GM12878 (cell line): ENCODE data around the gene GALNT18. TPM values are rescaled to one million over a fixed set of nuclear protein-coding genes. Genes with fewer than 3 reads are reported as not detected.

Source experiments
- ATAC-seq: fragments of 200-7000 bp; cut with Tn5 transposase; 3 replicates; pipeline ENCODE4 v1.9.1; 2020; ENCODE audit warnings: mild to moderate bottlenecking, moderate library complexity
- BruUV-seq: library from RNA; stranded (reverse); fragments of 400-500 nt; replicated peaks from 2 replicates; lab custom pipeline; 2021; lab: Mats Ljungman, UMichigan
- CTCF ChIA-PET: fragments of 300-600 bp; sonication (Branson Sonifier 250); formaldehyde crosslinking; extraction: SDS; loops from one replicate; lab custom pipeline; 2021; ENCODE audit warnings: inconsistent platforms; lab: Yijun Ruan, JAX
- POLR2A ChIA-PET: fragments of 350-600 bp; formaldehyde crosslinking; extraction: SDS; loops from one replicate; lab custom pipeline; 2021; ENCODE audit warnings: inconsistent platforms; lab: Charles Lee
- RAD21 ChIA-PET: fragments of 300-600 bp; sonication (Branson Sonifier 250); formaldehyde crosslinking; loops from one replicate; lab custom pipeline; 2023; ENCODE audit warnings: antibody characterized with exemption; ENCODE audit not compliant: unreplicated experiment; lab: Charles Lee
- SMC1A ChIA-PET: fragments of 300-600 bp; sonication (Branson Sonifier 250); formaldehyde crosslinking; loops from one replicate; lab custom pipeline; 2023; ENCODE audit not compliant: unreplicated experiment, uncharacterized antibody; lab: Charles Lee
- DNase-seq: peaks from one replicate; pipeline ENCODE4 v3.0.0-alpha.2; 2011; ENCODE audit warnings: low read depth, low spot score
- FAIRE-seq: peaks from 3 replicates; lab custom pipeline; 2011; peaks lifted over from hg19 to GRCh38; lab: Jason Lieb, UNC
- H2AFZ ChIP-seq: 2 replicates; pipeline ENCODE4 v1.6.0; 2011; ENCODE audit warnings: low read depth, low read length, control low read depth; ENCODE audit not compliant: control insufficient read depth
- H3K27ac ChIP-seq: 2 replicates; pipeline ENCODE4 v1.5.1; 2011; ENCODE audit warnings: control low read depth; ENCODE audit not compliant: control insufficient read depth, insufficient read depth
- H3K27me3 ChIP-seq, 2 experiments: replicated peaks in 1 of 2; 2 replicates each; pipeline versions ENCODE4 v1.6.0 to v1.6.1; 2011; ENCODE audit warnings: low read length in 1 of 2; ENCODE audit not compliant: control insufficient read depth in 2 of 2, insufficient read depth in 2 of 2
- H3K36me3 ChIP-seq, 2 experiments: 2 replicates each; pipeline ENCODE4 v1.5.1; 2011; ENCODE audit warnings: low read length in 1 of 2; ENCODE audit not compliant: control insufficient read depth in 2 of 2, insufficient read depth in 2 of 2
- H3K4me1 ChIP-seq: 2 replicates; pipeline ENCODE4 v1.6.1; 2011; ENCODE audit warnings: mild to moderate bottlenecking, low read length, moderate library complexity, mixed read lengths; ENCODE audit not compliant: control insufficient read depth, insufficient read depth
- H3K4me2 ChIP-seq: 2 replicates; pipeline ENCODE4 v1.6.0; 2011; ENCODE audit warnings: control low read depth; ENCODE audit not compliant: control insufficient read depth, insufficient read depth
- H3K4me3 ChIP-seq: fragments of 200-600 bp; sonication (generic); 2 replicates; pipeline ENCODE4 v1.5.1; 2016
- H3K79me2 ChIP-seq: 2 replicates; pipeline ENCODE4 v1.6.0; 2011; ENCODE audit warnings: low read length; ENCODE audit not compliant: control insufficient read depth, insufficient read depth
- H3K9ac ChIP-seq: 2 replicates; pipeline ENCODE4 v1.8.0; 2011; ENCODE audit warnings: low read length, control low read depth, mixed read lengths; ENCODE audit not compliant: control insufficient read depth, insufficient read depth
- H3K9me3 ChIP-seq: replicated peaks from 3 replicates; pipeline ENCODE4 v1.5.1; 2011; ENCODE audit warnings: mild to moderate bottlenecking, low read length; ENCODE audit not compliant: control insufficient read depth, insufficient read depth
- H4K20me1 ChIP-seq: 2 replicates; pipeline ENCODE4 v1.6.0; 2011; ENCODE audit not compliant: control insufficient read depth, insufficient read depth
- ATF2 ChIP-seq: IDR thresholded peaks from 2 replicates; pipeline ENCODE4 v1.6.1; 2012; ENCODE audit warnings: low read length, inconsistent platforms
- ATF7 ChIP-seq: fragments of 450-650 bp; IDR thresholded peaks from 2 replicates; pipeline ENCODE4 v1.6.1; 2016; ENCODE audit warnings: low read depth, mild to moderate bottlenecking
- BCL3 ChIP-seq: IDR thresholded peaks from 2 replicates; pipeline ENCODE4 v1.6.1; 2011; ENCODE audit warnings: borderline replicate concordance, low read depth, mild to moderate bottlenecking, moderate library complexity, low read length; ENCODE audit not compliant: insufficient read depth, poor library complexity, severe bottlenecking
- BMI1 ChIP-seq: fragments of 450-650 bp; IDR thresholded peaks from 2 replicates; pipeline ENCODE4 v1.6.1; 2016; ENCODE audit warnings: mild to moderate bottlenecking, moderate library complexity, borderline replicate concordance
- CREB1 ChIP-seq: IDR thresholded peaks from 2 replicates; pipeline ENCODE4 v1.6.1; 2012; ENCODE audit warnings: low read depth, mild to moderate bottlenecking, inconsistent platforms
- GABPA ChIP-seq: IDR thresholded peaks from 2 replicates; pipeline ENCODE4 v1.6.1; 2014; ENCODE audit warnings: antibody characterized with exemption, low read depth, mild to moderate bottlenecking, inconsistent platforms
- KDM1A ChIP-seq: fragments of 200-600 bp; sonication (generic); IDR thresholded peaks from 2 replicates; pipeline ENCODE4 v1.6.1; 2016; ENCODE audit warnings: borderline replicate concordance
- MTA3 ChIP-seq: IDR thresholded peaks from 2 replicates; pipeline ENCODE4 v1.6.1; 2012; ENCODE audit warnings: low read length, inconsistent platforms, borderline replicate concordance
- MYB ChIP-seq: fragments of 150-350 bp; IDR thresholded peaks from 2 replicates; pipeline ENCODE4 v1.6.1; 2014; ENCODE audit warnings: mild to moderate bottlenecking, low read depth, low read length, borderline replicate concordance
- MYC ChIP-seq: IDR thresholded peaks from 2 replicates; pipeline ENCODE4 v1.6.1; 2011; ENCODE audit warnings: mild to moderate bottlenecking, low read length, moderate library complexity, inconsistent platforms; ENCODE audit not compliant: insufficient read depth, insufficient replicate concordance, insufficient read length, severe bottlenecking
- NR2F1 ChIP-seq: fragments of 450-650 bp; conservative IDR thresholded peaks from 2 replicates; pipeline ENCODE4 v1.6.1; 2017; ENCODE audit warnings: mild to moderate bottlenecking
- RB1 ChIP-seq: fragments of 450-650 bp; formaldehyde crosslinking; IDR thresholded peaks from 2 replicates; pipeline ENCODE4 v1.6.1; 2017; ENCODE audit warnings: mild to moderate bottlenecking, borderline replicate concordance
- SIX5 ChIP-seq: IDR thresholded peaks from 2 replicates; pipeline ENCODE4 v1.6.1; 2011; ENCODE audit warnings: mild to moderate bottlenecking, low read depth, low read length, moderate library complexity; ENCODE audit not compliant: severe bottlenecking
- SMC3 ChIP-seq: IDR thresholded peaks from 2 replicates; pipeline ENCODE4 v1.6.1; 2011; ENCODE audit warnings: low read length, improper control_type of control experiment, borderline replicate concordance
- STAT1 ChIP-seq: fragments of 450-650 bp; conservative IDR thresholded peaks from 2 replicates; pipeline ENCODE4 v1.6.1; 2014; ENCODE audit warnings: antibody characterized with exemption, mild to moderate bottlenecking
- ZBTB40 ChIP-seq: fragments of 450-650 bp; IDR thresholded peaks from 2 replicates; pipeline ENCODE4 v1.6.1; 2016; ENCODE audit warnings: mild to moderate bottlenecking, moderate library complexity, borderline replicate concordance
- ZNF207 ChIP-seq: fragments of 450-650 bp; IDR thresholded peaks from 2 replicates; pipeline ENCODE4 v1.6.1; 2014; ENCODE audit warnings: antibody characterized with exemption, mild to moderate bottlenecking, borderline replicate concordance
- WGBS: methylation state at CpG from one replicate; pipeline ENCODE4 v1.1.6; 2016; ENCODE audit warnings: low lambda C conversion rate; ENCODE audit not compliant: insufficient replicate concordance, insufficient coverage; ENCODE audit errors: missing lambda C conversion rate; 5-methylcytosine and 5-hydroxymethylcytosine counted together
- in situ Hi-C: fragments of 300-500 bp; cut with MboI; formaldehyde crosslinking; loops from 9 replicates; pipeline ENCODE4 v1.14.3; 2018; ENCODE audit warnings: mixed read lengths
- intact Hi-C: fragments of 100-400 bp; cut with micrococcal nuclease; formaldehyde crosslinking; loops from one replicate; pipeline ENCODE4 v1.14.2; 2022; ENCODE audit not compliant: unreplicated experiment
- polyA plus RNA-seq, 11 experiments: library from polyadenylated mRNA; depleted of rRNA in 4 of 11; unstranded in 6 of 11; stranded (reverse) in 5 of 11; fragments of >200 nt; fragmentation: Nextera tagmentation in 4 of 11; fragmentation: Illumina TruSeq in 1 of 11; extraction: Ambion mirVana in 4 of 11; extraction: Trizol in 1 of 11; gene quantifications; 1 replicate in 1 of 11; 2 replicates in 10 of 11; pipeline versions ENCODE4 v1.2.1 to v1.2.3, GENCODE V29; 2011 to 2016; ENCODE audit warnings: inconsistent platforms in 2 of 11, missing spikeins in 2 of 11, low read depth in 1 of 11
- total RNA-seq, 4 experiments: library from RNA; depleted of rRNA in 3 of 4; stranded (reverse); fragments of >200 nt in 3 of 4; fragmentation: Illumina TruSeq in 1 of 4; extraction: Trizol in 1 of 4; gene quantifications; 2 replicates each; pipeline versions ENCODE4 v1.2.1 to v1.2.3, GENCODE V29; 2013 to 2021

GALNT18 gene
- total and polyA plus RNA-seq, 10 of the 15 experiments (the other 5 are each of a cell fraction or from before 2014, with no cell fraction given), result 1.2 to 14.2 (median 6.3) TPM

GRCh38 chr11:11454671-11455223, 167.1 kb downstream of the GALNT18 start:
- Histone ChIP-seq H3K9ac (no peak overlapping the region), H3K4me1 (peaks cover 3% of the 10 kb centered on the region), H3K27me3 (no peaks in the 10 kb centered on the region), H4K20me1 (no peaks in the 10 kb centered on the region), H3K4me3 (no peak overlapping the region), H3K4me2 (no peak overlapping the region), H3K9me3 (no peaks in the 10 kb centered on the region), H3K79me2 (peaks cover 1% of the 10 kb centered on the region; the same call in 1 of the 2 replicates), H2AFZ (no peak overlapping the region), H3K27ac (no peak overlapping the region), H3K36me3 (no peaks in the 10 kb centered on the region)
- SMC1A ChIA-PET, result no interaction called here
- WGBS, result 86% methylated on average over 3 of the region's 3 CpGs
- ATAC-seq (no peak), FAIRE-seq (no peak), DNase-seq (no peak)
- BruUV-seq, result no TSS peak
- CTCF ChIA-PET, result no interaction called here
- RAD21 ChIA-PET, result no interaction called here
- POLR2A ChIA-PET, result no interaction called here
- intact Hi-C loops, result no loop called here
- in situ Hi-C loops, result no loop called here
- TF ChIP-seq MYC (no peak), CREB1 (no peak), ZBTB40 (no peak), NR2F1 (no peak), SIX5 (no peak), BMI1 (no peak), STAT1 (no peak), KDM1A (no peak), MYB (no peak), SMC3 (no peak), MTA3 (no peak), ZNF207 (no peak), ATF7 (no peak), BCL3 (no peak), RB1 (no peak), GABPA (no peak), ATF2 (no peak)
